IMR-90 (cell line): ENCODE measurements around the gene AQP5. TPM values are rescaled to one million over a fixed set of nuclear protein-coding genes. Genes with fewer than 3 reads are reported as not detected.
A peak's percentile ranks its signal among the peaks of the same experiment; 100 is the strongest.

Experiments used
- ATAC-seq: fragments of 200-7000 bp; cut with Tn5 transposase; 2 replicates; pipeline ENCODE4 v1.9.1; 2020; ENCODE audit warnings: low read depth, mild to moderate bottlenecking, moderate library complexity
- BruUV-seq: library from RNA; stranded (reverse); fragments of 400-500 nt; replicated peaks from 2 replicates; lab custom pipeline; 2021; lab: Mats Ljungman, UMichigan
- CTCF ChIA-PET: fragments of 300-600 bp; formaldehyde crosslinking; extraction: SDS; loops from one replicate; lab custom pipeline; 2021; ENCODE audit warnings: antibody characterized with exemption; lab: Yijun Ruan, JAX
- POLR2A ChIA-PET: fragments of 300-600 bp; sonication (Branson Sonifier 250); formaldehyde crosslinking; loops from one replicate; lab custom pipeline; 2022; ENCODE audit warnings: antibody characterized with exemption; ENCODE audit not compliant: unreplicated experiment; lab: Charles Lee
- DNase-seq: peaks from one replicate; pipeline ENCODE4 v3.0.0; 2013
- H2AFZ ChIP-seq: replicated peaks from 2 replicates; pipeline ENCODE3; 2013; ENCODE audit warnings: low read length, mild to moderate bottlenecking; ENCODE audit not compliant: poor library complexity
- H2AK5ac ChIP-seq: 2 replicates; pipeline ENCODE4 v1.6.1; 2013; ENCODE audit warnings: low read depth, low read length, inconsistent platforms
- H2AK9ac ChIP-seq: replicated peaks from 2 replicates; pipeline ENCODE3; 2013; ENCODE audit warnings: mild to moderate bottlenecking, low read depth, low read length, moderate library complexity; ENCODE audit not compliant: poor library complexity
- H2BK120ac ChIP-seq: 2 replicates; pipeline ENCODE4 v1.6.1; 2013; ENCODE audit warnings: low read depth, low read length, inconsistent platforms
- H2BK15ac ChIP-seq: 3 replicates; pipeline ENCODE4 v1.6.1; 2013; ENCODE audit warnings: low read depth, low read length, inconsistent platforms
- H2BK20ac ChIP-seq: 2 replicates; pipeline ENCODE4 v1.6.1; 2013; ENCODE audit warnings: low read depth, mild to moderate bottlenecking, inconsistent platforms, low read length, moderate library complexity
- H2BK5ac ChIP-seq: 2 replicates; pipeline ENCODE4 v1.6.1; 2013; ENCODE audit warnings: mild to moderate bottlenecking, low read depth, low read length, inconsistent platforms; ENCODE audit not compliant: poor library complexity, severe bottlenecking
- H3K14ac ChIP-seq: replicated peaks from 2 replicates; pipeline ENCODE4 v1.6.1; 2013; ENCODE audit warnings: low read depth, low read length, inconsistent platforms
- H3K18ac ChIP-seq: 2 replicates; pipeline ENCODE4 v1.6.1; 2013; ENCODE audit warnings: low read depth, low read length, control low read depth
- H3K23ac ChIP-seq: 2 replicates; pipeline ENCODE4 v1.6.1; 2013; ENCODE audit warnings: low read depth, low read length, inconsistent platforms
- H3K27ac ChIP-seq: 2 replicates; pipeline ENCODE4 v1.5.1; 2013; ENCODE audit warnings: mild to moderate bottlenecking, control low read depth, low read length; ENCODE audit not compliant: insufficient read depth
- H3K27me3 ChIP-seq: 2 replicates; pipeline ENCODE4 v1.6.1; 2013; ENCODE audit warnings: low read length; ENCODE audit not compliant: control insufficient read depth, insufficient read depth
- H3K36me3 ChIP-seq: 2 replicates; pipeline ENCODE4 v1.6.1; 2013; ENCODE audit warnings: low read length, mixed read lengths; ENCODE audit not compliant: control insufficient read depth, insufficient read depth
- H3K4ac ChIP-seq: 2 replicates; pipeline ENCODE4 v1.6.1; 2013; ENCODE audit warnings: low read depth, low read length, inconsistent platforms
- H3K4me1 ChIP-seq: 2 replicates; pipeline ENCODE4 v1.6.1; 2013; ENCODE audit warnings: low read length, mixed read lengths; ENCODE audit not compliant: control insufficient read depth, insufficient read depth
- H3K4me2 ChIP-seq: 2 replicates; pipeline ENCODE4 v1.6.1; 2013; ENCODE audit warnings: low read depth, mild to moderate bottlenecking, control low read depth, low read length, moderate library complexity
- H3K4me3 ChIP-seq: 2 replicates; pipeline ENCODE4 v1.5.1; 2013; ENCODE audit warnings: low read depth, mild to moderate bottlenecking, control low read depth, low read length, moderate library complexity; ENCODE audit not compliant: insufficient read depth
- H3K56ac ChIP-seq: 2 replicates; pipeline ENCODE4 v1.6.1; 2013; ENCODE audit warnings: low read length, inconsistent platforms; ENCODE audit not compliant: insufficient read depth; ENCODE audit errors: extremely low read depth
- H3K79me1 ChIP-seq, 2 experiments: 2 replicates each; pipeline ENCODE4 v1.6.1; 2013; ENCODE audit warnings: low read length in 2 of 2, inconsistent platforms in 1 of 2, low read depth in 1 of 2
- H3K9ac ChIP-seq: 2 replicates; pipeline ENCODE4 v1.6.1; 2013; ENCODE audit warnings: low read depth, low read length, control low read depth
- H3K9me1 ChIP-seq: 2 replicates; pipeline ENCODE4 v1.6.1; 2013; ENCODE audit warnings: low read length, inconsistent platforms; ENCODE audit not compliant: insufficient read depth
- H3K9me3 ChIP-seq: 2 replicates; pipeline ENCODE4 v1.6.1; 2013; ENCODE audit warnings: low read length; ENCODE audit not compliant: control insufficient read depth, insufficient read depth
- H4K20me1 ChIP-seq: 2 replicates; pipeline ENCODE4 v1.6.1; 2013; ENCODE audit warnings: low read length, inconsistent platforms; ENCODE audit not compliant: insufficient read depth
- H4K5ac ChIP-seq: 2 replicates; pipeline ENCODE4 v1.6.1; 2013; ENCODE audit warnings: mild to moderate bottlenecking, low read depth, low read length, control low read depth
- H4K8ac ChIP-seq, 2 experiments: 2 replicates each; pipeline ENCODE4 v1.6.1; 2013; ENCODE audit warnings: low read depth in 2 of 2, low read length in 2 of 2, control low read depth in 1 of 2, inconsistent platforms in 1 of 2
- H4K91ac ChIP-seq: 2 replicates; pipeline ENCODE4 v1.6.1; 2013; ENCODE audit warnings: low read depth, low read length, inconsistent platforms; ENCODE audit not compliant: insufficient read depth
- BHLHE40 ChIP-seq: fragments of 150-350 bp; IDR thresholded peaks from 2 replicates; pipeline ENCODE4 v1.6.1; 2016; ENCODE audit warnings: mild to moderate bottlenecking, low read depth, low read length
- CEBPB ChIP-seq: IDR thresholded peaks from 2 replicates; pipeline ENCODE4 v1.6.1; 2012; ENCODE audit warnings: low read depth, low read length, improper control_type of control experiment
- CHD1 ChIP-seq: IDR thresholded peaks from 2 replicates; pipeline ENCODE4 v1.6.1; 2012; ENCODE audit warnings: low read depth, low read length, improper control_type of control experiment
- CTCF ChIP-seq: conservative IDR thresholded peaks from 2 replicates; pipeline ENCODE4 v1.5.1; 2012; ENCODE audit warnings: mild to moderate bottlenecking, low read depth, low read length, improper control_type of control experiment
- FOS ChIP-seq: fragments of 150-350 bp; IDR thresholded peaks from 2 replicates; pipeline ENCODE4 v1.6.1; 2016; ENCODE audit warnings: low read depth, low read length
- MAFK ChIP-seq: IDR thresholded peaks from 2 replicates; pipeline ENCODE4 v1.6.1; 2012; ENCODE audit warnings: low read depth, low read length, improper control_type of control experiment
- MAZ ChIP-seq: IDR thresholded peaks from 2 replicates; pipeline ENCODE4 v1.6.1; 2012; ENCODE audit warnings: low read depth, mild to moderate bottlenecking, low read length, improper control_type of control experiment, moderate library complexity, borderline replicate concordance
- MXI1 ChIP-seq: IDR thresholded peaks from 2 replicates; pipeline ENCODE4 v1.6.1; 2012; ENCODE audit warnings: low read depth, mild to moderate bottlenecking, low read length, moderate library complexity, borderline replicate concordance
- NFE2L2 ChIP-seq: fragments of 150-350 bp; IDR thresholded peaks from 2 replicates; pipeline ENCODE4 v1.6.1; 2016; ENCODE audit warnings: low read depth, mild to moderate bottlenecking, low read length
- RAD21 ChIP-seq: IDR thresholded peaks from 2 replicates; pipeline ENCODE4 v1.6.1; 2012; ENCODE audit warnings: low read length, improper control_type of control experiment
- RCOR1 ChIP-seq: IDR thresholded peaks from 2 replicates; pipeline ENCODE4 v1.6.1; 2012; ENCODE audit warnings: mild to moderate bottlenecking, low read length, improper control_type of control experiment; ENCODE audit not compliant: insufficient replicate concordance
- SMC3 ChIP-seq: fragments of 150-350 bp; IDR thresholded peaks from 2 replicates; pipeline ENCODE4 v1.6.1; 2016; ENCODE audit warnings: low read depth, mild to moderate bottlenecking, antibody characterized with exemption, low read length, moderate library complexity
- USF2 ChIP-seq: fragments of 150-350 bp; IDR thresholded peaks from 2 replicates; pipeline ENCODE4 v1.6.1; 2017; ENCODE audit warnings: mild to moderate bottlenecking, antibody characterized with exemption, low read length, low read depth
- WGBS, 2 experiments: methylation state at CpG; one replicate each; pipeline versions ENCODE4 v1.1.5 to v1.1.7; 2013; ENCODE audit warnings: missing lambda C conversion rate in 2 of 2; ENCODE audit not compliant: insufficient read length in 1 of 2; ENCODE audit errors: extremely low coverage in 2 of 2; 5-methylcytosine and 5-hydroxymethylcytosine counted together
- dilution Hi-C: fragments of 300-500 bp; cut with HindIII; formaldehyde crosslinking; loops from one replicate; pipeline ENCODE4 v1.14.3; 2018; ENCODE audit warnings: low sequenced_read_pairs; ENCODE audit not compliant: unreplicated experiment
- in situ Hi-C: fragments of 300-500 bp; cut with MboI; formaldehyde crosslinking; loops from 3 replicates; pipeline ENCODE4 v1.14.3; 2019; ENCODE audit warnings: low sequenced_read_pairs, inconsistent platforms, mixed read lengths
- intact Hi-C: fragments of 100-400 bp; cut with micrococcal nuclease; formaldehyde crosslinking; loops from 2 replicates; pipeline ENCODE4 v1.10.0; 2022
- polyA plus RNA-seq, 3 experiments: library from polyadenylated mRNA; depleted of rRNA; stranded (reverse); fragments of >200 nt; gene quantifications; 2 replicates each; pipeline ENCODE4 v1.2.3, GENCODE V29; 2012; ENCODE audit warnings: low replicate concordance in 1 of 3
- total RNA-seq: library from RNA; depleted of rRNA; stranded (reverse); fragments of >200 nt; gene quantifications from 2 replicates; pipeline ENCODE4 v1.2.3, GENCODE V29; 2012

AQP5 gene
- total and polyA plus RNA-seq, 2 of the 4 experiments (the other 2 are of a cell fraction), result not detected

GRCh38 chr12:49990273-49990672 lies 28.6 kb downstream of the AQP5 start:
- dilution Hi-C loops, result no loop called here
- CTCF ChIA-PET, result interaction anchor here (0.6 to 1.0 kb wide), 2 partner anchors 23 to 24 kb away, joined by 3 to 4 read pairs; no protein-coding TSS in a partner anchor

More at GRCh38 chr12:49990273-49990672, 28.6 kb downstream of the AQP5 start:
- Histone ChIP-seq H3K14ac (no peak overlapping the region), H4K91ac (no peak overlapping the region), H3K79me1 (peaks cover 3 to 28% of the 10 kb centered on the region in 2 experiments; a peak in 3 of 4 replicates), H3K9me3 (no peaks in the 10 kb centered on the region), H3K9me1 (peaks cover 6% of the 10 kb centered on the region; the same call in 1 of the 2 replicates), H2BK15ac (no peak overlapping the region), H2AK5ac (no peak overlapping the region), H3K4me3 (no peak overlapping the region), H3K4ac (no peak overlapping the region), H3K27ac (no peak overlapping the region), H3K36me3 (peaks cover 3% of the 10 kb centered on the region), H3K9ac (no peak overlapping the region), H2AK9ac (no peak overlapping the region), H2BK20ac (no peak overlapping the region), H4K20me1 (no peaks in the 10 kb centered on the region; the same call in 1 of the 2 replicates), H4K8ac (no peak overlapping the region), H2BK120ac (no peak overlapping the region), H4K5ac (no peak overlapping the region), H2BK5ac (no peak overlapping the region), H3K23ac (no peak overlapping the region), H3K18ac (no peak overlapping the region), H3K4me1 (peaks cover 4% of the 10 kb centered on the region; the same call in 1 of the 2 replicates), H2AFZ (no peak overlapping the region), H3K4me2 (no peak overlapping the region), H3K56ac (no peak overlapping the region), H3K27me3 (no peaks in the 10 kb centered on the region)
- peak; percentile 65 for ATAC-seq
- WGBS, 2 experiments, result no CpG with 5 or more reads among the region's 4 CpGs
- intact Hi-C loops, result no loop called here
- no TSS peak for BruUV-seq
- in situ Hi-C loops, result no loop called here
- TF ChIP-seq CTCF, result no peak
- no peak for TF ChIP-seq NFE2L2
- TF ChIP-seq CEBPB, result peak; percentile 91
- TF ChIP-seq MAFK, result no peak
- TF ChIP-seq RCOR1, result no peak
- TF ChIP-seq CHD1, result no peak
- TF ChIP-seq BHLHE40, result no peak
- no peak for TF ChIP-seq USF2
- no peak for TF ChIP-seq RAD21
- peak; percentile 15; the same call in 1 of the 2 replicates for TF ChIP-seq FOS
- TF ChIP-seq MXI1, result no peak
- TF ChIP-seq MAZ, result no peak
- no peak for TF ChIP-seq SMC3
- peak; percentile 64 for DNase-seq
- POLR2A ChIA-PET, result no interaction called here
